NT2/D1 (cell line): ENCODE data around the gene P2RY14.

Source experiments
- SUZ12 ChIP-seq: IDR thresholded peaks from 2 replicates; pipeline ENCODE4 v1.6.1; 2011; ENCODE audit not compliant: insufficient read length, insufficient read depth; ENCODE audit errors: extremely low read depth
- YY1 ChIP-seq: IDR thresholded peaks from 2 replicates; pipeline ENCODE4 v1.6.1; 2011; ENCODE audit not compliant: insufficient read length, insufficient read depth
- ZNF274 ChIP-seq: IDR thresholded peaks from 2 replicates; pipeline ENCODE4 v1.6.1; 2011; ENCODE audit warnings: mild to moderate bottlenecking, low read depth, low read length

GRCh38 chr3:151234825-151235224 is 43.5 kb downstream of the P2RY14 start:
- TF ChIP-seq YY1 (no peak), ZNF274 (no peak), SUZ12 (no peak)
